A673 (cell line): ENCODE results near the gene MYLK. TPM values are rescaled to one million over a fixed set of nuclear protein-coding genes. Genes with fewer than 3 reads are reported as not detected.

Experiments used
- BruUV-seq: library from RNA; stranded (reverse); fragments of 400-500 nt; replicated peaks from 2 replicates; lab custom pipeline; 2021; lab: Mats Ljungman, UMichigan
- CTCF ChIA-PET: fragments of 300-600 bp; sonication (Branson Sonifier 250); formaldehyde crosslinking; loops from one replicate; lab custom pipeline; 2022; ENCODE audit warnings: antibody characterized with exemption; lab: Charles Lee
- POLR2A ChIA-PET: fragments of 300-600 bp; sonication (Branson Sonifier 250); formaldehyde crosslinking; loops from one replicate; lab custom pipeline; 2022; ENCODE audit warnings: antibody characterized with exemption; ENCODE audit not compliant: low non-redundant PET; lab: Charles Lee
- DNase-seq: peaks from one replicate; pipeline ENCODE4 v3.0.0-alpha.2; 2015; ENCODE audit warnings: low spot score
- H3K27ac ChIP-seq: fragments of 200-600 bp; sonication (generic); 2 replicates; pipeline ENCODE4 v1.5.1; 2016; ENCODE audit warnings: mixed run types, low read depth, mild to moderate bottlenecking, mixed read lengths, antibody characterized with exemption, low read length; ENCODE audit not compliant: poor library complexity, severe bottlenecking
- H3K27me3 ChIP-seq: fragments of 200-600 bp; sonication (generic); replicated peaks from 2 replicates; pipeline ENCODE4 v1.6.1; 2017; ENCODE audit warnings: mixed run types, low read depth, mild to moderate bottlenecking, mixed read lengths, antibody characterized with exemption, low read length; ENCODE audit not compliant: insufficient read depth, poor library complexity
- H3K36me3 ChIP-seq: fragments of 200-600 bp; sonication (generic); 2 replicates; pipeline ENCODE4 v1.6.1; 2016; ENCODE audit warnings: mixed run types, mild to moderate bottlenecking, mixed read lengths, antibody characterized with exemption, low read length; ENCODE audit not compliant: insufficient read depth, poor library complexity, severe bottlenecking
- H3K4me1 ChIP-seq: fragments of 200-600 bp; sonication (generic); 2 replicates; pipeline ENCODE4 v1.6.1; 2017; ENCODE audit warnings: mixed run types, mild to moderate bottlenecking, mixed read lengths, antibody characterized with exemption, low read length; ENCODE audit not compliant: insufficient read depth, poor library complexity, severe bottlenecking
- H3K4me3 ChIP-seq: fragments of 200-600 bp; sonication (generic); 2 replicates; pipeline ENCODE4 v1.5.1; 2016; ENCODE audit warnings: low read depth, mixed run types, mild to moderate bottlenecking, mixed read lengths, low read length; ENCODE audit not compliant: poor library complexity, severe bottlenecking
- H3K9me3 ChIP-seq: fragments of 200-600 bp; sonication (generic); 2 replicates; pipeline ENCODE4 v1.6.1; 2016; ENCODE audit warnings: mixed run types, low read depth, mild to moderate bottlenecking, mixed read lengths, antibody characterized with exemption, low read length; ENCODE audit not compliant: poor library complexity, severe bottlenecking
- EZH2 ChIP-seq: fragments of 200-600 bp; sonication (generic); IDR thresholded peaks from 2 replicates; pipeline ENCODE4 v1.6.1; 2017; ENCODE audit warnings: borderline replicate concordance, low read depth, mild to moderate bottlenecking, mixed read lengths, antibody characterized with exemption, low read length; ENCODE audit not compliant: poor library complexity, severe bottlenecking
- intact Hi-C: fragments of 100-400 bp; cut with micrococcal nuclease; formaldehyde crosslinking; loops from one replicate; pipeline ENCODE4 v1.10.0; 2022; ENCODE audit not compliant: unreplicated experiment
- total RNA-seq: library from RNA; stranded (reverse); gene quantifications from 2 replicates; pipeline ENCODE4 v1.2.3, GENCODE V29; 2021
- TF ChIP-seq, protein P1 (sequence below): fragments of 300-800, 200-600 bp; sonication (generic); conservative IDR thresholded peaks from 2 replicates; pipeline ENCODE4 v1.5.1; 2017; ENCODE audit warnings: low read depth, mild to moderate bottlenecking, antibody characterized with exemption, low read length, moderate library complexity, mixed read lengths

MYLK gene
- total RNA-seq, 1 experiment from 2014 or later, result 3.9 TPM

DNA sequence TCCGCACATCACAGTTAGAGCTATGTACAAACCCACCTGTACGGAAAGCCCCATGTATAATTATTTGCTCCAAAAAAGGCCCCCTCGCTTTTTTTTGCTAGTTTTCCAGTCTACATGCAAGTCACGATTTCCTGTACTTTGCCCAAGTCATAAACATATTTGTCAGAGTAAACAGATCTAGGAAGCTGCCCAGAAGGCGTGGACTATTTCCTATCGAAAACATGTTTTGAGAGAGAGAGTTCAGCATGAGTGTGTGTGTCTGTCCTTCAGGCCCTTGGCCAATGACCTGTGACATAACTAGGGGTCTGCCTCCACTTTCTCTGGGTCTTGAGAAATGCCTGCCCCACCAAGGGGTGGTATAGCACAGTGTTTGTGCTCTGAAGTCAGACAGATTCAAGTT lies 226.6 kb downstream of the MYLK start:
- H3K36me3 ChIP-seq, result no peaks in the 10 kb centered on the region
- H3K4me1 ChIP-seq, result peaks cover 14% of the 10 kb centered on the region
- intact Hi-C loops, result loop anchor here (10.0 kb wide), 1 partner anchor 897 kb away; no protein-coding TSS in a partner anchor
- no peaks in the 10 kb centered on the region for H3K27me3 ChIP-seq
- H3K27ac ChIP-seq, result no peak overlapping the region
- TF ChIP-seq EZH2, result no peak
- TF ChIP-seq, protein P1, sequence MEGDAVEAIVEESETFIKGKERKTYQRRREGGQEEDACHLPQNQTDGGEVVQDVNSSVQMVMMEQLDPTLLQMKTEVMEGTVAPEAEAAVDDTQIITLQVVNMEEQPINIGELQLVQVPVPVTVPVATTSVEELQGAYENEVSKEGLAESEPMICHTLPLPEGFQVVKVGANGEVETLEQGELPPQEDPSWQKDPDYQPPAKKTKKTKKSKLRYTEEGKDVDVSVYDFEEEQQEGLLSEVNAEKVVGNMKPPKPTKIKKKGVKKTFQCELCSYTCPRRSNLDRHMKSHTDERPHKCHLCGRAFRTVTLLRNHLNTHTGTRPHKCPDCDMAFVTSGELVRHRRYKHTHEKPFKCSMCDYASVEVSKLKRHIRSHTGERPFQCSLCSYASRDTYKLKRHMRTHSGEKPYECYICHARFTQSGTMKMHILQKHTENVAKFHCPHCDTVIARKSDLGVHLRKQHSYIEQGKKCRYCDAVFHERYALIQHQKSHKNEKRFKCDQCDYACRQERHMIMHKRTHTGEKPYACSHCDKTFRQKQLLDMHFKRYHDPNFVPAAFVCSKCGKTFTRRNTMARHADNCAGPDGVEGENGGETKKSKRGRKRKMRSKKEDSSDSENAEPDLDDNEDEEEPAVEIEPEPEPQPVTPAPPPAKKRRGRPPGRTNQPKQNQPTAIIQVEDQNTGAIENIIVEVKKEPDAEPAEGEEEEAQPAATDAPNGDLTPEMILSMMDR, result no peak
- POLR2A ChIA-PET, result no interaction called here
- no peaks in the 10 kb centered on the region for H3K9me3 ChIP-seq
- no TSS peak for BruUV-seq
- no peak overlapping the region for H3K4me3 ChIP-seq
- no peak for DNase-seq
- CTCF ChIA-PET, result no interaction called here

- Histone ChIP-seq H3K36me3 (no peaks in the 10 kb centered on the region), H3K9me3 (no peaks in the 10 kb centered on the region), H3K27me3 (no peaks in the 10 kb centered on the region), H3K4me1 (peaks cover 14% of the 10 kb centered on the region), H3K27ac (no peak overlapping the region), H3K4me3 (no peak overlapping the region)
- CTCF ChIA-PET, result no interaction called here
- intact Hi-C loops, result loop anchor here (10.0 kb wide), 1 partner anchor 898 kb away; no protein-coding TSS in a partner anchor
- DNase-seq, result no peak
- POLR2A ChIA-PET, result no interaction called here
- no TSS peak for BruUV-seq
- TF ChIP-seq, protein P1, result no peak; the same call in 1 of the 2 replicates
- TF ChIP-seq EZH2, result no peak
These were observed 227.0 kb downstream of the MYLK start for GRCh38 chr3:123657111-123657510.

DNA sequence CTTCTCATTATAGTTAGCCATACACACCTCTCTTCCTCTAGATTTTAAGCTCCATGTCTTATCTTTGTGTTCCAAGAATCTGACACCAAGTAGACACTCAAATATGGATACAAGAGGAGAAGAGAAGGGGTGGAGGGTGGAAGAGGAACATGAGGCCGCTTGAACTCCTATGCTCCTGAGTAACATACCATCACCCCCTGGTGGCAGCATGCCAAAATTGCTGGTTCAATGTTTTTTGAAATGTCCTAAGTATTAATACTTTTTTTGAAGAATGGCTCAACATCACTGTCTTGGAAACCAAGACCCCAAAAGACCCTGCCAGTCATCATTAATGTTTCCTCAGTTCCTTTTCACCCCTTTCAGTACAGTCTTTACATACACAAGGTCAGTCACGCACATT lies 227.4 kb downstream of the MYLK start:
- H3K36me3 ChIP-seq, result no peaks in the 10 kb centered on the region
- TF ChIP-seq, protein P1, result peak; percentile 39
- no peak for TF ChIP-seq EZH2

More for the DNA sequence above, 227.4 kb downstream of the MYLK start:
- ChIA-PET CTCF (no interaction called here), POLR2A (no interaction called here)
- Histone ChIP-seq H3K4me3 (no peak overlapping the region), H3K27me3 (no peaks in the 10 kb centered on the region), H3K9me3 (no peaks in the 10 kb centered on the region), H3K27ac (no peak overlapping the region), H3K4me1 (peaks cover 14% of the 10 kb centered on the region)
- intact Hi-C loops, result loop anchor here (10.0 kb wide), 1 partner anchor 898 kb away; no protein-coding TSS in a partner anchor
- no TSS peak for BruUV-seq
- DNase-seq, result peak; percentile 19
